Stimulated activated CD4-positive, alpha-beta T cell treated with anti-CD3 and anti-CD28 coated beads, Interleukin-1b, Interleukin-23, amount 100 ng/mL, for 4 hours (primary cell): ENCODE results near the gene SCAMP2.

Experiments
- DNase-seq, 2 donors: peaks; one replicate each; pipeline ENCODE4 v3.0.0-alpha.2; 2020; ENCODE audit warnings: low read depth in 2 of 2

Gene SCAMP2

DNA sequence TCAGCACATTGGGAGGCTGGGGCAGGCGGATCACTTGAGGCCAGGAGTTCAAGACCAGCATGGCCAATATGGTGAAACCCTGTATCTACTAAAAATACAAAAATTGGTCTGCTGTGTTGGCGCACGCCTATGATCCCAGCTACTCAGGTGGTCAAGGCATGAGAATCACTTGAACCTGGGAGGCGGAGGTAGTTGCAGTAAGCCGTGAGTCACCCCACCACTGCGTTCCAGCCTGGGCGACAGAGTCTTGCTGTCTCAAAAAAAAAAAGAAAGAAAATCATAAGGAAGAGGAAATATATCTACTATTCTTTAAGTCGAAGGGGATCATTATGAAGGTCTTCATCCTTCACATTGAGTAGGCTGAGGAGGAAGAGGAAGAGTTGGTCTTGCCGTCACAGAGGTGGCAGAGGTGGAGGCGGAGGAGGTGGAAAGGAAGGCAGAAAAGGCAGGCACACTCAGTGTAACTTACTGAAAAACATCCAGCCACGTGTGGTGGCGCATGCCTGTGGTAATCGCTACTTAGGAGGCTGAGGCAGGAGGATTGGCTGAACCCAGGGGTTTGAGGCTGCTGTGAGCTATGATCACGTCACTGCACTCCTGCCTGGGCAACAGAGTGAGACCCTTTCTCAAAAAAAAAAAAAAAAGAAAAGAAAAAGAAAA lies 77.1 kb downstream of the SCAMP2 start:
- no peak for DNase-seq

- DNase-seq, result no peak
These were observed 78.2 kb downstream of the SCAMP2 start for GRCh38 chr15:74794970-74795349.

GRCh38 chr15:74794248-74794969 lies 78.8 kb downstream of the SCAMP2 start:
- DNase-seq, result no peak
